Gastrocnemius medialis (tissue), 4 donors: ENCODE results near the gene PTPRN2.

ENCODE experiments used
- POLR2A ChIP-seq, 2 donors: fragments of 450-650 bp; IDR thresholded peaks; one replicate each; pipeline ENCODE4 v1.6.1; 2017; ENCODE audit warnings: antibody characterized with exemption in 2 of 2, mild to moderate bottlenecking in 2 of 2, moderate library complexity in 2 of 2
- TF ChIP-seq, protein P1 (sequence below), 5 experiments: fragments of 450-650 bp in 3 of 5; fragments of 200-600 bp in 2 of 5; sonication (generic) in 2 of 5; IDR thresholded peaks in 4 of 5; conservative IDR thresholded peaks in 1 of 5; 1 replicate in 4 of 5; 2 replicates in 1 of 5; pipeline ENCODE4 v1.5.1; 2016 to 2019; ENCODE audit warnings: antibody characterized with exemption in 5 of 5, mild to moderate bottlenecking in 3 of 5, moderate library complexity in 3 of 5

DNA sequence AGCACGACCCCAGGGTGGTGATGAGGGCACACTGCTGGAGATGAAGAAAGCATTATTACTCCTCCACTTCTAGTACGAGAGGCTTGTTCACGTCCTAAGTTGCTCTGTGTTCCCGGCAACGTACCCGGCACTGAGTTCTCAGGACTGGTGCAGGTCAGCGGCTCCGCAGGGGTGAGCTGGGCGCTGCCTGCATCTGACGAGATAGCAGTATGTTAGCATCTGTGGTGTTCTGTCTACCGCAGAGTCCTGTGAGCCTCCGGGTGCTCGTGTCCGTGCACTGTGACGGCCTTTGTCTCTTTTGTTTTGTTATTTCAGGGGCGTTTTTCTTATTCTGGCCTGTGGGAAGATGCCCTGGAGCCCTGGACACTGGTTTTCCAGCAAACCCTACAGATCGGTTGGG is 743.0 kb downstream of the PTPRN2 start:
- TF ChIP-seq, protein P1, sequence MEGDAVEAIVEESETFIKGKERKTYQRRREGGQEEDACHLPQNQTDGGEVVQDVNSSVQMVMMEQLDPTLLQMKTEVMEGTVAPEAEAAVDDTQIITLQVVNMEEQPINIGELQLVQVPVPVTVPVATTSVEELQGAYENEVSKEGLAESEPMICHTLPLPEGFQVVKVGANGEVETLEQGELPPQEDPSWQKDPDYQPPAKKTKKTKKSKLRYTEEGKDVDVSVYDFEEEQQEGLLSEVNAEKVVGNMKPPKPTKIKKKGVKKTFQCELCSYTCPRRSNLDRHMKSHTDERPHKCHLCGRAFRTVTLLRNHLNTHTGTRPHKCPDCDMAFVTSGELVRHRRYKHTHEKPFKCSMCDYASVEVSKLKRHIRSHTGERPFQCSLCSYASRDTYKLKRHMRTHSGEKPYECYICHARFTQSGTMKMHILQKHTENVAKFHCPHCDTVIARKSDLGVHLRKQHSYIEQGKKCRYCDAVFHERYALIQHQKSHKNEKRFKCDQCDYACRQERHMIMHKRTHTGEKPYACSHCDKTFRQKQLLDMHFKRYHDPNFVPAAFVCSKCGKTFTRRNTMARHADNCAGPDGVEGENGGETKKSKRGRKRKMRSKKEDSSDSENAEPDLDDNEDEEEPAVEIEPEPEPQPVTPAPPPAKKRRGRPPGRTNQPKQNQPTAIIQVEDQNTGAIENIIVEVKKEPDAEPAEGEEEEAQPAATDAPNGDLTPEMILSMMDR (IDR thresholded peaks at IDR 0.05 in 4 of 5, conservative IDR thresholded peaks at IDR 0.05 in 1 of 5): no peak
- no peak for TF ChIP-seq POLR2A (IDR thresholded peaks at IDR 0.05)
